H1 (cell line): Measurements from ENCODE around the gene SGCG. TPM values are rescaled to one million over a fixed set of nuclear protein-coding genes. Genes with fewer than 3 reads are reported as not detected.

Experiments used
- CTCF ChIA-PET: fragments of 300-600 bp; sonication (Branson Sonifier 250); formaldehyde crosslinking; loops from one replicate; lab custom pipeline; 2021; ENCODE audit not compliant: partially characterized antibody; lab: Charles Lee
- POLR2A ChIA-PET: fragments of 300-600 bp; sonication (Branson Sonifier 250); formaldehyde crosslinking; loops from one replicate; lab custom pipeline; 2021; ENCODE audit warnings: inconsistent platforms; ENCODE audit not compliant: partially characterized antibody; lab: Charles Lee
- DNase-seq, 2 experiments: peaks; one replicate each; pipeline versions ENCODE4 v3.0.0 to v3.0.0-alpha.2; 2010 to 2022; ENCODE audit warnings: low spot score in 2 of 2, low read depth in 1 of 2, mixed read lengths in 1 of 2
- FAIRE-seq: peaks from 2 replicates; lab custom pipeline; 2011; peaks lifted over from hg19 to GRCh38; lab: Jason Lieb, UNC
- H2AFZ ChIP-seq: 2 replicates; pipeline ENCODE4 v1.8.1; 2012; ENCODE audit warnings: low read length, inconsistent platforms
- H2AK5ac ChIP-seq: 2 replicates; pipeline ENCODE4 v1.6.1; 2013; ENCODE audit warnings: low read depth, low read length
- H2BK120ac ChIP-seq: replicated peaks from 2 replicates; pipeline ENCODE3; 2013; ENCODE audit warnings: low read depth, low read length, inconsistent platforms
- H2BK12ac ChIP-seq: 2 replicates; pipeline ENCODE4 v1.6.1; 2013; ENCODE audit warnings: low read depth, low read length
- H2BK15ac ChIP-seq: 2 replicates; pipeline ENCODE4 v1.6.1; 2013; ENCODE audit warnings: low read length
- H2BK20ac ChIP-seq: 2 replicates; pipeline ENCODE4 v1.6.1; 2013; ENCODE audit warnings: low read length
- H2BK5ac ChIP-seq: 2 replicates; pipeline ENCODE4 v1.6.1; 2013; ENCODE audit warnings: low read depth, low read length
- H3K14ac ChIP-seq: 2 replicates; pipeline ENCODE4 v1.6.1; 2013; ENCODE audit warnings: inconsistent platforms; ENCODE audit not compliant: insufficient read length
- H3K18ac ChIP-seq: 2 replicates; pipeline ENCODE4 v1.6.1; 2013; ENCODE audit warnings: low read length; ENCODE audit errors: extremely low read depth
- H3K23ac ChIP-seq: 2 replicates; pipeline ENCODE4 v1.6.1; 2013; ENCODE audit warnings: inconsistent platforms; ENCODE audit not compliant: insufficient read length
- H3K23me2 ChIP-seq: 2 replicates; pipeline ENCODE4 v1.6.1; 2013; ENCODE audit warnings: low read depth, low read length
- H3K27ac ChIP-seq: 2 replicates; pipeline ENCODE4 v1.6.1; 2011; ENCODE audit warnings: low read depth, low read length, inconsistent platforms
- H3K27me3 ChIP-seq, 4 experiments: replicated peaks in 1 of 4; 1 replicate in 1 of 4; 2 replicates in 3 of 4; pipeline versions ENCODE4 v1.6.1 to v1.8.1; 2011 to 2013; ENCODE audit warnings: low read length in 3 of 4, mild to moderate bottlenecking in 3 of 4, inconsistent platforms in 2 of 4, mixed read lengths in 2 of 4, moderate library complexity in 1 of 4; ENCODE audit not compliant: control insufficient read depth in 3 of 4, insufficient read depth in 3 of 4; ENCODE audit errors: extremely low read depth in 1 of 4
- H3K36me3 ChIP-seq, 4 experiments: 2 replicates each; pipeline versions ENCODE4 v1.6.1 to v1.8.1; 2011 to 2013; ENCODE audit warnings: mild to moderate bottlenecking in 4 of 4, low read length in 3 of 4, moderate library complexity in 2 of 4, control low read depth in 1 of 4, inconsistent platforms in 1 of 4; ENCODE audit not compliant: insufficient read depth in 4 of 4, control insufficient read depth in 2 of 4
- H3K4ac ChIP-seq: replicated peaks from 2 replicates; pipeline ENCODE3; 2013; ENCODE audit warnings: low read length, low read depth, mixed read lengths, inconsistent platforms; ENCODE audit not compliant: insufficient read length
- H3K4me1 ChIP-seq, 4 experiments: replicated peaks in 1 of 4; 1 replicate in 1 of 4; 2 replicates in 3 of 4; pipeline versions ENCODE4 v1.6.1 to v1.8.1; 2011 to 2013; ENCODE audit warnings: low read length in 3 of 4, inconsistent platforms in 2 of 4, mixed read lengths in 1 of 4; ENCODE audit not compliant: insufficient read depth in 4 of 4, control insufficient read depth in 3 of 4
- H3K4me2 ChIP-seq, 2 experiments: 2 replicates each; pipeline versions ENCODE4 v1.6.1 to v1.8.1; 2011 to 2013; ENCODE audit warnings: low read depth in 2 of 2, low read length in 2 of 2, control low read depth in 1 of 2, inconsistent platforms in 1 of 2, mild to moderate bottlenecking in 1 of 2; ENCODE audit not compliant: insufficient read depth in 1 of 2
- H3K4me3 ChIP-seq, 4 experiments: fragments of 200-600, 300-600 bp in 1 of 4; sonication (generic), shearing (Covaris generic), sonication (Bioruptor Twin) in 1 of 4; 2 replicates each; pipeline versions ENCODE4 v1.5.1 to v1.8.1; 2011 to 2016; ENCODE audit warnings: low read length in 4 of 4, low read depth in 3 of 4, control low read depth in 2 of 4, inconsistent platforms in 2 of 4, mild to moderate bottlenecking in 2 of 4, mixed read lengths in 1 of 4, moderate library complexity in 1 of 4; ENCODE audit not compliant: insufficient read depth in 2 of 4; ENCODE audit errors: extremely low read depth in 1 of 4
- H3K56ac ChIP-seq: replicated peaks from 2 replicates; pipeline ENCODE3; 2013; ENCODE audit warnings: low read depth, mild to moderate bottlenecking, mixed read lengths, low read length, inconsistent platforms; ENCODE audit not compliant: insufficient read length
- H3K79me1 ChIP-seq: 2 replicates; pipeline ENCODE4 v1.6.1; 2013; ENCODE audit warnings: low read depth, low read length, control low read depth
- H3K79me2 ChIP-seq, 2 experiments: 2 replicates each; pipeline versions ENCODE4 v1.6.1 to v1.8.1; 2012 to 2013; ENCODE audit warnings: low read length in 2 of 2, mild to moderate bottlenecking in 2 of 2, inconsistent platforms in 1 of 2; ENCODE audit not compliant: insufficient read depth in 2 of 2, control insufficient read depth in 1 of 2
- H3K9ac ChIP-seq, 4 experiments: replicated peaks in 1 of 4; 1 replicate in 1 of 4; 2 replicates in 3 of 4; pipeline versions ENCODE4 v1.6.1 to v1.8.1; 2011 to 2013; ENCODE audit warnings: low read depth in 3 of 4, low read length in 3 of 4, control low read depth in 2 of 4, mild to moderate bottlenecking in 2 of 4, moderate library complexity in 2 of 4, inconsistent platforms in 1 of 4; ENCODE audit errors: extremely low read depth in 1 of 4
- H3K9me3 ChIP-seq, 2 experiments: 2 replicates each; pipeline versions ENCODE4 v1.6.1 to v1.8.1; 2012 to 2013; ENCODE audit warnings: mild to moderate bottlenecking in 2 of 2, moderate library complexity in 2 of 2, control low read depth in 1 of 2, inconsistent platforms in 1 of 2, low read depth in 1 of 2, low read length in 1 of 2, mixed read lengths in 1 of 2; ENCODE audit not compliant: insufficient read depth in 2 of 2
- H4K20me1 ChIP-seq, 2 experiments: replicated peaks in 1 of 2; 2 replicates each; pipeline versions ENCODE3 to v1.8.1; 2011 to 2013; ENCODE audit warnings: inconsistent platforms in 2 of 2, low read length in 2 of 2, mild to moderate bottlenecking in 1 of 2; ENCODE audit not compliant: insufficient read depth in 2 of 2, control insufficient read depth in 1 of 2
- H4K5ac ChIP-seq: 2 replicates; pipeline ENCODE4 v1.6.1; 2013; ENCODE audit warnings: low read length, low read depth, mixed read lengths, inconsistent platforms; ENCODE audit not compliant: insufficient read length
- H4K8ac ChIP-seq: 2 replicates; pipeline ENCODE4 v1.8.0; 2013; ENCODE audit warnings: mild to moderate bottlenecking, moderate library complexity, low read length, inconsistent platforms; ENCODE audit not compliant: insufficient read depth; ENCODE audit errors: extremely low read depth
- H4K91ac ChIP-seq: replicated peaks from 2 replicates; pipeline ENCODE3; 2013; ENCODE audit warnings: low read length, mixed read lengths, inconsistent platforms; ENCODE audit not compliant: insufficient read length
- BRCA1 ChIP-seq: IDR thresholded peaks from 2 replicates; pipeline ENCODE4 v1.6.1; 2012; ENCODE audit warnings: low read depth, low read length, improper control_type of control experiment
- CHD1 ChIP-seq: IDR thresholded peaks from 2 replicates; pipeline ENCODE4 v1.6.1; 2012; ENCODE audit warnings: low read depth, low read length, improper control_type of control experiment
- CREB1 ChIP-seq: IDR thresholded peaks from 2 replicates; pipeline ENCODE4 v1.6.1; 2012; ENCODE audit warnings: inconsistent platforms
- EP300 ChIP-seq, 2 experiments: IDR thresholded peaks; 1 replicate in 1 of 2; 2 replicates in 1 of 2; pipeline ENCODE4 v1.6.1; 2011 to 2012; ENCODE audit warnings: low read depth in 2 of 2, low read length in 2 of 2, mild to moderate bottlenecking in 2 of 2, borderline replicate concordance in 1 of 2, inconsistent platforms in 1 of 2, moderate library complexity in 1 of 2
- POLR2A ChIP-seq, 2 experiments: IDR thresholded peaks; 1 replicate in 1 of 2; 2 replicates in 1 of 2; pipeline ENCODE4 v1.6.1; 2011; ENCODE audit warnings: low read depth in 2 of 2, low read length in 2 of 2, mild to moderate bottlenecking in 2 of 2; ENCODE audit errors: control extremely low read depth in 1 of 2
- SAP30 ChIP-seq: fragments of 300-600 bp; sonication (generic); IDR thresholded peaks from 2 replicates; pipeline ENCODE4 v1.7.1; 2012; ENCODE audit warnings: low read length, moderate library complexity, mild to moderate bottlenecking, inconsistent platforms; ENCODE audit not compliant: insufficient read depth, insufficient replicate concordance
- SIRT6 ChIP-seq: IDR thresholded peaks from one replicate; pipeline ENCODE4 v1.7.1; 2012; ENCODE audit warnings: low read length, inconsistent platforms
- YY1 ChIP-seq: IDR thresholded peaks from 2 replicates; pipeline ENCODE4 v1.6.1; 2011; ENCODE audit warnings: low read depth, mild to moderate bottlenecking, low read length
- WGBS, 2 experiments: shearing (Covaris generic) in 1 of 2; methylation state at CpG; one replicate each; pipeline versions ENCODE4 v1.1.6 to v1.1.7; 2013 to 2015; ENCODE audit warnings: low lambda C conversion rate in 2 of 2, mixed read lengths in 2 of 2, inconsistent platforms in 1 of 2, low coverage in 1 of 2, missing lambda C conversion rate in 1 of 2; ENCODE audit not compliant: insufficient replicate concordance in 2 of 2, insufficient coverage in 1 of 2, insufficient read length in 1 of 2; ENCODE audit errors: extremely low coverage in 1 of 2, missing lambda C conversion rate in 1 of 2; 5-methylcytosine and 5-hydroxymethylcytosine counted together
- long read RNA-seq, 2 experiments: library from RNA in 1 of 2; library from capped mRNA in 1 of 2; stranded (forward); transcript quantifications; one replicate each; pipeline ENCODE4 v2.0.0, GENCODE V29; 2021; ENCODE audit warnings: inconsistent platforms in 1 of 2
- polyA minus RNA-seq, 3 experiments: library from RNA; depleted of rRNA, polyadenylated mRNA; stranded (reverse); fragments of >200 nt; gene quantifications; 1 replicate in 2 of 3; 2 replicates in 1 of 3; pipeline ENCODE4 v1.2.3, GENCODE V29; 2011
- polyA plus RNA-seq, 7 experiments: library from polyadenylated mRNA; depleted of rRNA in 3 of 7; stranded (reverse) in 5 of 7; unstranded in 2 of 7; fragments of >200 nt in 5 of 7; fragments of 200-250 nt in 2 of 7; gene quantifications; 1 replicate in 5 of 7; 2 replicates in 1 of 7; 4 replicates in 1 of 7; pipeline versions ENCODE4 v1.2.1 to v1.2.3, GENCODE V29; 2011 to 2013; ENCODE audit warnings: missing spikeins in 2 of 7, mixed read lengths in 2 of 7
- total RNA-seq: library from RNA; stranded (reverse); fragmentation: NEBNext Ultra II Directional; extraction: Animal tissue kit (Norgen Biotek cat#: 25700); gene quantifications from 2 replicates; pipeline ENCODE4 v1.2.1, GENCODE V29; 2021

SGCG gene
- total RNA-seq (not detected in 2 replicates), polyA plus RNA-seq (2011; rRNA removed) (0.05 and 0.11 TPM in 2 replicates), polyA minus RNA-seq (2011; rRNA and poly(A)+ RNA removed) (0.10 TPM in 1 of 2 replicates, not detected in the other)
- 0.23 TPM for polyA plus RNA-seq (2011; cell fraction: cytosol; rRNA removed)
- polyA plus RNA-seq (2011; cell fraction: nucleus; rRNA removed) = not detected
- polyA plus RNA-seq (2012, experiment 1 of 2) = 0.17 to 0.29 TPM (median 0.18 TPM) in 4 replicates
- not detected for polyA plus RNA-seq (2012, experiment 2 of 2)
- 0.12 TPM for polyA plus RNA-seq (2013, experiment 1 of 2)
- polyA plus RNA-seq (2013, experiment 2 of 2) = 0.06 TPM
- polyA minus RNA-seq (2011; cell fraction: cytosol; rRNA and poly(A)+ RNA removed) = not detected
- not detected for polyA minus RNA-seq (2011; cell fraction: nucleus; rRNA and poly(A)+ RNA removed)
- long read RNA-seq, experiment 1 = 0 reads
- long read RNA-seq, experiment 2 = 0 reads

GRCh38 chr13:23180711-23181110, at the start of gene SGCG:
SGCG (plus strand) TSS chr13:23180979; CDS start chr13:23203695, 22,716 bp downstream.
- TF ChIP-seq BRCA1 (no peak), SAP30 (no peak), CREB1 (no peak), CHD1 (no peak), SIRT6 (no peak), EP300 (IDR thresholded peaks at IDR 0.05; ENCODE audit: borderline replicate concordance in 1 of 2, low read depth in 2 of 2, low read length in 2 of 2) (no peak), YY1 (no peak), POLR2A (IDR thresholded peaks at IDR 0.05; ENCODE audit: control extremely low read depth in 1 of 2, low read depth in 2 of 2, low read length in 2 of 2) (no peak)
- no peak for FAIRE-seq
- no peak within 1 kb of the TSS for H3K4ac ChIP-seq
- H3K23ac ChIP-seq = no peak within 1 kb of the TSS
- ChIA-PET CTCF (no interaction called here), POLR2A (interaction anchor here (0.6 to 0.8 kb wide), 2 partner anchors 19 to 32 kb away, joined by 3 read pairs; no protein-coding TSS in a partner anchor)
- no peak within 1 kb of the TSS for H4K8ac ChIP-seq
- H3K18ac ChIP-seq = no peak within 1 kb of the TSS
- H3K14ac ChIP-seq = no peak within 1 kb of the TSS
- DNase-seq = no peak
- H3K36me3 ChIP-seq = no peaks in the 10 kb centered on the region
- H3K9ac ChIP-seq = no peak within 1 kb of the TSS
- H2BK20ac ChIP-seq = no peak within 1 kb of the TSS
- H3K27me3 ChIP-seq = no peaks in the 10 kb centered on the region
- no peak within 1 kb of the TSS for H4K91ac ChIP-seq
- WGBS, 2 experiments = 85% methylated on average over 6 of the region's 6 CpGs; no CpG with 5 or more reads in 1 of the 2 experiments
- no peak within 1 kb of the TSS for H3K27ac ChIP-seq
- no peak within 1 kb of the TSS for H2BK120ac ChIP-seq
- H2BK5ac ChIP-seq = no peak within 1 kb of the TSS
- no peaks in the 10 kb centered on the region for H4K20me1 ChIP-seq
- H2AK5ac ChIP-seq = no peak within 1 kb of the TSS
- H2AFZ ChIP-seq = no peak within 1 kb of the TSS
- H3K4me1 ChIP-seq = no peaks in the 10 kb centered on the region
- no peak within 1 kb of the TSS for H2BK15ac ChIP-seq
- H2BK12ac ChIP-seq = no peak within 1 kb of the TSS
- H3K79me2 ChIP-seq = no peaks in the 10 kb centered on the region
- H3K9me3 ChIP-seq = no peaks in the 10 kb centered on the region
- H4K5ac ChIP-seq = no peak within 1 kb of the TSS
- no peaks in the 10 kb centered on the region for H3K79me1 ChIP-seq
- no peak within 1 kb of the TSS for H3K4me2 ChIP-seq
- H3K4me3 ChIP-seq = no peak within 1 kb of the TSS
- H3K56ac ChIP-seq = no peak within 1 kb of the TSS
- H3K23me2 ChIP-seq = no peaks in the 10 kb centered on the region
